ENCODE data around the gene SLC9A1.

GRCh38 chr1:27143401-27143800, 11.5 kb downstream of the SLC9A1 start:
- TF ChIP-seq POLR2AphosphoS5 (IDR thresholded peaks at IDR 0.05) (no peak), CTCF (IDR thresholded peaks at IDR 0.05 in 8 of 11, conservative IDR thresholded peaks at IDR 0.05 in 3 of 11) (no peak), POLR2A (IDR thresholded peaks at IDR 0.05) (no peak)

All from spleen (tissue), 7 donors.